Spleen (tissue), 7 donors: ENCODE measurements around the gene TRAF7.
A peak's percentile ranks its signal among the peaks of the same experiment; 100 is the strongest.

Experiments used
- POLR2A ChIP-seq, 3 donors: fragments of 450-650 bp; IDR thresholded peaks; one replicate each; pipeline ENCODE4 v1.5.1; 2017; ENCODE audit warnings: antibody characterized with exemption in 3 of 3, mild to moderate bottlenecking in 1 of 3
- POLR2AphosphoS5 ChIP-seq, 3 donors: sonication (generic); formaldehyde crosslinking; IDR thresholded peaks; one replicate each; pipeline ENCODE4 v1.5.1; 2017; ENCODE audit warnings: antibody characterized with exemption in 3 of 3
- TF ChIP-seq, protein P1 (sequence below), 11 experiments: fragments of 200-600 bp in 7 of 11; fragments of 450-650 bp in 4 of 11; sonication (generic) in 4 of 11; IDR thresholded peaks in 8 of 11; conservative IDR thresholded peaks in 3 of 11; 1 replicate in 7 of 11; 2 replicates in 4 of 11; pipeline versions ENCODE4 v1.4.0 to v1.8.0; 2016 to 2021; ENCODE audit warnings: antibody characterized with exemption in 11 of 11, inconsistent platforms in 4 of 11, mild to moderate bottlenecking in 1 of 11
- donor health status: DM: no; HTN: no; CAD: no; lungs with moderate emphysema.
- donor health status: DM: no; HTN: no; CAD: no.
- donor health status: DM: no; HTN: no; CAD: no.

DNA sequence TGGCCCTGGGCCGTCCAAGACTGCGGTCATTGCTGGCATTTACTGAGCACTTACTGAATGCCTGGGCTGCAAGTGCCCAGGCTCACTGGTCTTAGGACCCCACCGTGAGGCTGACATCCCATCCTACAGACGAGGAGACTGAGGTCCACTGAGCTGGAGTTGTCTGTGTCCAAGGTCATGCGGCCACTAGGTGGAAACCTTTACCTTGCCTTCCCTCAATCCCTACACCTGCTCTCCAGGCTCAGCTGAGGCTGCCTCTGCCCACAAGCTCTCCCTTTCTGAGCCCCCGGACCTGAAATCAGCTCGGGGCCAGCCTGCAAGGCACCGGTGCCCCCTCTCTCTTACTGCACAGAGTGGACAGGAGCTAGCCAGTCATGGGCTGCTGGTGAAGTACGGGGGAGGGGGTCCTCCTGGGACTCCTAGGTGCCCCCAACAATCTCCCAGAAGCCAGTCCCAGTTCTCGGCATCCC is 39.3 kb downstream of the TRAF7 start:
- TF ChIP-seq POLR2AphosphoS5 (IDR thresholded peaks at IDR 0.05) (no peak), POLR2A (IDR thresholded peaks at IDR 0.05) (no peak)
- TF ChIP-seq, protein P1, sequence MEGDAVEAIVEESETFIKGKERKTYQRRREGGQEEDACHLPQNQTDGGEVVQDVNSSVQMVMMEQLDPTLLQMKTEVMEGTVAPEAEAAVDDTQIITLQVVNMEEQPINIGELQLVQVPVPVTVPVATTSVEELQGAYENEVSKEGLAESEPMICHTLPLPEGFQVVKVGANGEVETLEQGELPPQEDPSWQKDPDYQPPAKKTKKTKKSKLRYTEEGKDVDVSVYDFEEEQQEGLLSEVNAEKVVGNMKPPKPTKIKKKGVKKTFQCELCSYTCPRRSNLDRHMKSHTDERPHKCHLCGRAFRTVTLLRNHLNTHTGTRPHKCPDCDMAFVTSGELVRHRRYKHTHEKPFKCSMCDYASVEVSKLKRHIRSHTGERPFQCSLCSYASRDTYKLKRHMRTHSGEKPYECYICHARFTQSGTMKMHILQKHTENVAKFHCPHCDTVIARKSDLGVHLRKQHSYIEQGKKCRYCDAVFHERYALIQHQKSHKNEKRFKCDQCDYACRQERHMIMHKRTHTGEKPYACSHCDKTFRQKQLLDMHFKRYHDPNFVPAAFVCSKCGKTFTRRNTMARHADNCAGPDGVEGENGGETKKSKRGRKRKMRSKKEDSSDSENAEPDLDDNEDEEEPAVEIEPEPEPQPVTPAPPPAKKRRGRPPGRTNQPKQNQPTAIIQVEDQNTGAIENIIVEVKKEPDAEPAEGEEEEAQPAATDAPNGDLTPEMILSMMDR (IDR thresholded peaks at IDR 0.05 in 8 of 11, conservative IDR thresholded peaks at IDR 0.05 in 3 of 11), result peak in 10 of 11 experiments; percentile 22 to 59 (median 50)
